ENCODE measurements around the gene MAP4K4. TPM values are rescaled to one million over a fixed set of nuclear protein-coding genes. Genes with fewer than 3 reads are reported as not detected.
"Not testable (repeated sequence)": the region's sequence is repeated elsewhere in the genome, so short reads cannot be mapped to it uniquely, and the experiment has no call there.

Gene MAP4K4
- total and polyA plus RNA-seq, 12 donors, result 8.7 to 43.1 (median 21.8) TPM

DNA sequence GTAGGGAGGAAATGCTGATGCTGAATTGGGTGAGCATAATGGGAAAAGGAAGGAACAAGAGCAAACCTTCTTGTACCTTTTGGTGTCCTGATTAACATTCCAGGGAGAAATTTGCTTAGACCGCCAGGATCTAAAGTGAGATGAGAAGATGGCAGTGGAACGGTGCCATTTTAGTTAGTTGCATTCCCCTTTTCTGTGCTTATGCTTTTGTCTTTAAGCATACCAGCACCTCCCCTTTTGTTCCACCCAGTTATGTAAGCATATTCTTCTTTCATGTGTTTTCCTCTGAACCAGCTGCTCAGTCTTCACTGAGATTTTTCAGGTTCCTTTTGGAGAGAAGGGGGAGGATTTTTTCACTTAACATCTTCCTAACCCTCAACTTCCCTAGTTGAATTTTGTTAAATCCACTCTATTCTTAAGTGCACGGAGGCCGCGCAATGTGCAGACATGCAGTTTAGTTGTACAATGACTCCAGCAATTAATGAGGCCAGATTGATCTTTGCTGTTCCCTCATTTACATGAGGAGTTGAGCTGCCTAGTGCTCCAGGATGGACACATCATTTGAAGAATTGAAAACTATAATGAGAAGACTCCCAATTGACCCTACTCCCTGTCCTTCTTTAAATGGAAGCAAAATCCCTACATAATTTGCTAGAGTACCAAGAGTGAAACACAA is 73.9 kb downstream of the MAP4K4 start:
- WGBS, 4 donors, result 79 to 96% (median 92%) methylated on average over 5 of the region's 5 CpGs
- Histone ChIP-seq H3K4me1 (replicated peaks in 1 of 2) (peaks cover 7 to 49% of the 10 kb centered on the region in 2 donors), H3K27me3 (no peaks in the 10 kb centered on the region), H3K36me3 (replicated peaks in 1 of 2) (no peaks in the 10 kb centered on the region), H3K27ac (no peak overlapping the region), H3K9me3 (replicated peaks in 1 of 3) (no peaks in the 10 kb centered on the region), H3K4me3 (no peak overlapping the region)
- no peak for TF ChIP-seq POLR2A (IDR thresholded peaks at IDR 0.05)
- TF ChIP-seq, protein P1, sequence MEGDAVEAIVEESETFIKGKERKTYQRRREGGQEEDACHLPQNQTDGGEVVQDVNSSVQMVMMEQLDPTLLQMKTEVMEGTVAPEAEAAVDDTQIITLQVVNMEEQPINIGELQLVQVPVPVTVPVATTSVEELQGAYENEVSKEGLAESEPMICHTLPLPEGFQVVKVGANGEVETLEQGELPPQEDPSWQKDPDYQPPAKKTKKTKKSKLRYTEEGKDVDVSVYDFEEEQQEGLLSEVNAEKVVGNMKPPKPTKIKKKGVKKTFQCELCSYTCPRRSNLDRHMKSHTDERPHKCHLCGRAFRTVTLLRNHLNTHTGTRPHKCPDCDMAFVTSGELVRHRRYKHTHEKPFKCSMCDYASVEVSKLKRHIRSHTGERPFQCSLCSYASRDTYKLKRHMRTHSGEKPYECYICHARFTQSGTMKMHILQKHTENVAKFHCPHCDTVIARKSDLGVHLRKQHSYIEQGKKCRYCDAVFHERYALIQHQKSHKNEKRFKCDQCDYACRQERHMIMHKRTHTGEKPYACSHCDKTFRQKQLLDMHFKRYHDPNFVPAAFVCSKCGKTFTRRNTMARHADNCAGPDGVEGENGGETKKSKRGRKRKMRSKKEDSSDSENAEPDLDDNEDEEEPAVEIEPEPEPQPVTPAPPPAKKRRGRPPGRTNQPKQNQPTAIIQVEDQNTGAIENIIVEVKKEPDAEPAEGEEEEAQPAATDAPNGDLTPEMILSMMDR (IDR thresholded peaks at IDR 0.05), result no peak
- intact Hi-C loops (cut with DNase I), result no loop called here
- no peak for DNase-seq

- no peaks in the 10 kb centered on the region for H3K9me3 ChIP-seq (replicated peaks in 1 of 3)
- intact Hi-C loops (cut with DNase I), result no loop called here
- H3K36me3 ChIP-seq (replicated peaks in 1 of 2), result no peaks in the 10 kb centered on the region
- no peak overlapping the region for H3K4me3 ChIP-seq
- peaks cover 6 to 43% of the 10 kb centered on the region in 2 donors for H3K4me1 ChIP-seq (replicated peaks in 1 of 2)
- DNase-seq, result no peak
- no peaks in the 10 kb centered on the region for H3K27me3 ChIP-seq
- no peak for TF ChIP-seq POLR2A (IDR thresholded peaks at IDR 0.05)
- TF ChIP-seq, protein P1 (IDR thresholded peaks at IDR 0.05), result no peak
- H3K27ac ChIP-seq, result no peak overlapping the region
- 83 to 98% (median 89%) methylated on average over 2 of the region's 2 CpGs for WGBS, 4 donors
These were observed 74.4 kb downstream of the MAP4K4 start for GRCh38 chr2:101771910-101772321.

DNA sequence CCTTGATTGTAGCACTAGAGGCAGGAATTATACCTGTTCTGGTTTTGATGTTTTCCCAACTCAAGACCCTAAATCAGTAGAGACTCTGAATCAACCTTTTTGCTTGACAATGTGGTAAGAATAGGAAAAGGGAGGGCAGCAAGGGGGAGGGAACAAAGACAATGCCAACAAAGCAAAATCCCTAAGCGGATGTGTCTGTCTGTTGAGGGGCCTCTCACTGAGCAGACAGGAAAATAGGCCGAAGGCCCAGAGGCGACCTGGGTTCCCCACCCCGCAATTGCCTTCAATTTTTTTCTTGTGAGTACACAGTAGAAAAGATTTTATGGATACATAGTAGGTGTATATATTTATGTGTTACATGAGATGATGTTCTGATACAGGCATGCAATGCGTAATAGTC is 75.6 kb downstream of the MAP4K4 start:
- 79 to 87% (median 84%) methylated on average over 5 of the region's 5 CpGs for WGBS, 4 donors

GRCh38 chr2:101773961-101774360 is 76.5 kb downstream of the MAP4K4 start:
- DNase-seq; H3K27me3 ChIP-seq; H3K36me3 ChIP-seq (replicated peaks in 1 of 2); H3K27ac ChIP-seq; H3K4me3 ChIP-seq; H3K9me3 ChIP-seq (replicated peaks in 1 of 3); intact Hi-C loops (cut with DNase I): not testable (repeated sequence)
- WGBS, 4 donors, result 77 to 85% (median 80%) methylated on average over 3 of the region's 3 CpGs
- peaks cover 0 to 23% of the 10 kb centered on the region in 2 donors for H3K4me1 ChIP-seq (replicated peaks in 1 of 2)

More for the DNA sequence above, 75.6 kb downstream of the MAP4K4 start:
- DNase-seq, result no peak
- Histone ChIP-seq H3K4me1 (replicated peaks in 1 of 2) (peaks cover 0 to 31% of the 10 kb centered on the region in 2 donors), H3K27me3 (no peaks in the 10 kb centered on the region), H3K27ac (no peak overlapping the region), H3K9me3 (replicated peaks in 1 of 3) (no peaks in the 10 kb centered on the region), H3K36me3 (replicated peaks in 1 of 2) (no peaks in the 10 kb centered on the region), H3K4me3 (no peak overlapping the region)
- no peak for TF ChIP-seq POLR2A (IDR thresholded peaks at IDR 0.05)
- TF ChIP-seq, protein P1 (IDR thresholded peaks at IDR 0.05), result no peak
- intact Hi-C loops (cut with DNase I), result no loop called here

- intact Hi-C loops (cut with DNase I), result no loop called here
- peaks cover 0 to 21% of the 10 kb centered on the region in 2 donors for H3K4me1 ChIP-seq (replicated peaks in 1 of 2)
- TF ChIP-seq, protein P1 (IDR thresholded peaks at IDR 0.05), result no peak
- no peak for TF ChIP-seq POLR2A (IDR thresholded peaks at IDR 0.05)
These were observed 77.6 kb downstream of the MAP4K4 start for GRCh38 chr2:101775092-101775491.

More at GRCh38 chr2:101775092-101775491, 77.6 kb downstream of the MAP4K4 start:
- WGBS, 4 donors, result 82 to 100% (median 93%) methylated on average over 2 of the region's 2 CpGs
- H3K27ac ChIP-seq, result no peak overlapping the region
- H3K4me3 ChIP-seq, result no peak overlapping the region
- H3K36me3 ChIP-seq (replicated peaks in 1 of 2), result no peaks in the 10 kb centered on the region
- no peaks in the 10 kb centered on the region for H3K9me3 ChIP-seq (replicated peaks in 1 of 3)
- H3K27me3 ChIP-seq, result no peaks in the 10 kb centered on the region
- DNase-seq, result no peak

Data from adrenal gland (tissue), 12 donors.